Astrocyte of the spinal cord (primary cell): ENCODE data around the gene PRKAG2.

ENCODE experiments used
- DNase-seq: peaks from one replicate; pipeline ENCODE4 v3.0.0; 2011; ENCODE audit warnings: low read depth, low spot score
- H3K4me3 ChIP-seq: 2 replicates; pipeline ENCODE4 v1.5.1; 2011; ENCODE audit warnings: low read depth, mild to moderate bottlenecking, low read length, moderate library complexity
- CTCF ChIP-seq: IDR thresholded peaks from 2 replicates; pipeline ENCODE4 v1.5.1; 2012; ENCODE audit warnings: low read depth, mild to moderate bottlenecking, low read length, inconsistent platforms
- in situ Hi-C: cut with HindIII; loops from 2 replicates; pipeline ENCODE4 v1.10.0; 2017; ENCODE audit warnings: low sequenced_read_pairs

PRKAG2 gene

DNA sequence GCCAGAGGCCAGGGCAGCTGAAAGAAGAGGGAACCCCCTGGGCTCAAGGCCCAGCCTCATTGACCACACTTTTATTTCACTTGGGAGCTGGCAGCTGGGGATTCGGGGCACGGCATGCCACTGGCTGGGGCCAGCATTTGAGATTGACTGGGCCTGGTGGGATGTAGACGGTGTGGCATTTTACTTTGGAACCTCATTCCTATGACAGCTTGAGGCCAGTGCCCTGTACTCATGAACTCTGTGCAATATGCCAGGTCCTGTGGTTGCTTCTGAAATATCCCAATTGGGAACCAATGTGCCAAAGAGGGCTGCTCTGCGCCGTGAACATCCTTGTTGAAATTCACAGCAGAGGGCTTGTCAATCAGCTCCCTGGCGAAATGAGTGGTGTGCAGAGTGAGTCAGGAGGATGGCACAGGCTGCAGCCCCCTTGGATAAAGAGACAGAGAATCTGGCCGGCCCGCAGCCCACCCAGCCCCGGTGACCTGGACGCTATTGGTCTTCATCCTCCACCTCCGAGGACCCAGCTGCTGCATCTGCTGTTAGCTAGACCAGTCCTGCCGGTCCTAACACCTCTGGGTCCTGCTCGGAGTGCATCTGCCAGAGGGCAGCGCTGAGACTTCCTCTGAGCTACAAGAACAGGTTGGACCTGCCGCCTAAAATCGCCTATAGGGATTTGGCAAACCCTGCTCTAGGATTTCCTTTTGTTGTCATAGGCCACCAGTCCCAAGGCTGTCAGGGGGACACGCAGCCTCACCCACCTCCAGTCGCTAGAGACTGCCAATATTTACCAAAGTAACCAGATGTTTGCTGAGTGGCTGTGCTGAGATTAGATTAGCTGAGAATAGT, 58.0 kb downstream of the PRKAG2 start:
- no peak overlapping the region for H3K4me3 ChIP-seq
- in situ Hi-C loops: no loop called here
- no peak for DNase-seq
- TF ChIP-seq CTCF: no peak

DNA sequence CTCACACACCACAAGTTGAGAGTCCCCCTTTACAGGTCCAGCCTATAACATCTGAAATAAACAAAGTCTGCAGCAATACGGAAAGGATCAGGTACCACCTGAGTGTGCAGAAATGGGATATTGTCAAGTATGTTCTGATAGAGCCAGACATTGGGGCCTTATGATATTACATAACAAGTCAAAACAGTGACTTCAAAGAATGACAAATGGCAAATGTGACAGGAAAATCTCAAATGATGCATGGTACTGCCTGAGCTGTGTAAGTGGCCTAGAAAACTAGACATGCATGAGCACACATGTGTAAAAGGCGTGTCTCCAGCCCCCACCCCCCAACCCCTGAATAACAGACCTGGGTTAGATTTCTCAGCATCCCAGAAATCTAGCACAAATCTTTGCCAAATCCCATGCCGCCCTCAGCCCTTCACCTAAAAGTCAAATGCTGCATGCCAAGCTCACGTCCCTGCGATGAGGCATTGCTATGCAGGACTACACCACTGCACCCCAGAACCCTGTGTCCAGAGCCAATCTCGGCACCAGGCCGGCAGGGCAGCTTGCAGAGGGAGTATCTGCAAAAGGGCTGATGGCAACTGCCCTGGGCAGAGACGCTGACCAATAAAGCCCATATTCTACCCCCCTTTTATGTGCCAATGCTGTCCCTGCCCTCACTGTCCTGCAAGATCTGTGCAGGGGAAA, 58.8 kb downstream of the PRKAG2 start:
- no peak for DNase-seq
- H3K4me3 ChIP-seq: no peak overlapping the region
- no peak for TF ChIP-seq CTCF
- in situ Hi-C loops: no loop called here

DNA sequence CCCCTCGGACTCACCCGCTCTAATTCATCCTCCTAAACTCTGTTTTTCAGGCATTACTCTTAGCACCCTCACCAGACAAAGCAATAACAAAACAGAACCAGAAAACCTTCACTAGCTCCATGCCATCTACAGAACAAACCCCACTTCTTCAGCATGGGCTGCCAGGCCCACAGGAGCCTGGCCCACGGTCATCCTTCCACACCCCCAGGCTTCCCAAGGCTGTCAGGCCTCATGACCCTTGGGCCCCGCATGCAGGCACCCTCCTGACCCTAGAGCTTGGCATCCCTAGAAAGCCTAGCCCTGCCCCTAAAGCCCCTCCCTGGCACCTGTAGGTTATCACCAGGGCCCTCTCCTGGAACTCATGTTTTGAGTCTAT, 59.6 kb downstream of the PRKAG2 start:
- DNase-seq: no peak
- in situ Hi-C loops: no loop called here
- TF ChIP-seq CTCF: no peak
- no peak overlapping the region for H3K4me3 ChIP-seq

DNA sequence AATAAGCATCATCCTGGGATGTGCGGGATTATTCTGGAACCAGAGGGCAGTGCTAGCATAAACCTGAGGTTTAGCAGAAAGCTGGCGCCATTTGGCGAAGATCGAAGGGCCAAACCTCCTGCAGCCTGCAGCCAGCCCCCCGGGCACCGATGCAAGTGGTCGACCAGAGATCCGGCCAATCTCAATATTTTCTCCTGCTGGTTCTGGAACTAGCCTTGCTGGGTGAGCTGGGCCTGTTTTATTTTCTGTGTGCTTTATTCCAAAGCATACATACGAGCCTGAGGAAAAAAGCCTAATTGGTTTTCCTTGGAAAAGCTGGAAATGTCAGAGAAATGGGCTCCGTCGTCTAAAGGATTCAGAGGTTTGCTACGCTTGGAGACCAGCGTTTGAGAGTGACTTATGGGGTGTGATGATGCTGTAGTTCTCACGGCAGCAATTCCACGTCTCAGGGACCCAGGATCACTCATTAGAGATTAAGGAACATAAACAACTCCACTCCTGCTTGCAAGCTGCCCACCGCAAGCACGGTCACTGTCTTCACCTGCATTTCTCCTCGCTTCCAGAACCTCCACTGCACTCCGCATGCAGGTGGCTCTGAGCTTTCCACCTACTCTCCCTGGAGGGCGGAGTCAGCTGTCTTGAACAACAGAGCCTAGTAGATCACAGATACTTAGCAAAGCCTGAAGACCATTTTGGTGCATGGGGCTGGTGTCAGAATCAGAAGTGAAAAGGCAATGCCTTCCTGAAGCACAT, 60.2 kb downstream of the PRKAG2 start:
- DNase-seq: no peak
- no peak overlapping the region for H3K4me3 ChIP-seq
- TF ChIP-seq CTCF: no peak
- in situ Hi-C loops: no loop called here

DNA sequence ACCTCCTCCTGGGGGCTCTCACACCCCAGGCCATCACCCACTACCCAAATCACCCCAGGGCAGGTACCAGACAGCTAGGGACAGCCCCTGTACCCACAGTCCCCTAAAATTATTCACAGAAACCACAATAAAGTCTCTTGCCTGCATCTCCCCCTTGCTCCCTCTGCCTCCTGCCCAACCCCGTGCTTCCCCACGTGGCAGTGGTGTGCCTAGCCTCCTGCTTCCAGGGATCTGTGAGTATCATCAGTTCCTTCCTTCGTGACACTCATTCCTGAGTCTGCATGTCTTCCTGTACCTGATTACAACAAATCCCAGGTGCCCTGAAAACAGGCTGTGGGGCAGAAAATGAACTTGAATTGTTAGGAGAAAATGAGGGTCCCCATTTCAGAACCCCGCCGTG, 61.5 kb downstream of the PRKAG2 start:
- no peak for TF ChIP-seq CTCF
- in situ Hi-C loops: no loop called here
- DNase-seq: no peak
- no peak overlapping the region for H3K4me3 ChIP-seq

- no peak for DNase-seq
Observed at GRCh38 chr7:151814400-151815009, 62.4 kb downstream of the PRKAG2 start.

More at GRCh38 chr7:151814400-151815009, 62.4 kb downstream of the PRKAG2 start:
- no peak overlapping the region for H3K4me3 ChIP-seq
- in situ Hi-C loops: no loop called here
- TF ChIP-seq CTCF: no peak
